OCI-LY1 (cell line): ENCODE measurements around the gene WNT9A.

Experiments
- H2AFZ ChIP-seq: fragments of 200-600 bp; sonication (generic), shearing (Covaris generic); 2 replicates; pipeline ENCODE4 v1.6.0; 2014; ENCODE audit warnings: antibody characterized with exemption, mild to moderate bottlenecking, low read length
- H3F3A ChIP-seq: fragments of 200-600 bp; sonication (generic), shearing (Covaris generic); 2 replicates; pipeline ENCODE4 v1.6.0; 2014; ENCODE audit warnings: mild to moderate bottlenecking, antibody characterized with exemption, low read length, moderate library complexity; ENCODE audit not compliant: insufficient read depth
- H3K27ac ChIP-seq: fragments of 200-600 bp; sonication (generic); 2 replicates; pipeline ENCODE4 v1.5.1; 2014; ENCODE audit warnings: low read length, mixed run types, mild to moderate bottlenecking, low read depth; ENCODE audit not compliant: poor library complexity, severe bottlenecking
- H3K27me3 ChIP-seq: fragments of 200-600 bp; sonication (generic); 2 replicates; pipeline ENCODE4 v1.6.0; 2014; ENCODE audit warnings: antibody characterized with exemption, mild to moderate bottlenecking, low read length, moderate library complexity; ENCODE audit not compliant: insufficient read depth
- H3K36me3 ChIP-seq: fragments of 200-600 bp; sonication (generic); 2 replicates; pipeline ENCODE4 v1.6.1; 2014; ENCODE audit warnings: mild to moderate bottlenecking, antibody characterized with exemption, low read length, moderate library complexity, mixed read lengths; ENCODE audit not compliant: insufficient read depth
- H3K4me1 ChIP-seq: fragments of 200-600 bp; sonication (generic); 2 replicates; pipeline ENCODE4 v1.5.1; 2014; ENCODE audit warnings: mild to moderate bottlenecking, low read length, moderate library complexity; ENCODE audit not compliant: insufficient read depth, severe bottlenecking
- H3K4me2 ChIP-seq: fragments of 200-600 bp; sonication (generic), shearing (Covaris generic); 2 replicates; pipeline ENCODE4 v1.6.1; 2014; ENCODE audit warnings: low read length
- H3K4me3 ChIP-seq: fragments of 200-600 bp; sonication (generic); 2 replicates; pipeline ENCODE4 v1.5.1; 2014; ENCODE audit warnings: low read length, low read depth, mild to moderate bottlenecking, mixed read lengths; ENCODE audit not compliant: poor library complexity, severe bottlenecking
- H3K79me2 ChIP-seq: fragments of 200-600 bp; shearing (Covaris generic); 2 replicates; pipeline ENCODE4 v1.6.1; 2016; ENCODE audit warnings: mixed run types, low read length, mixed read lengths; ENCODE audit not compliant: insufficient read depth
- H3K9ac ChIP-seq: fragments of 200-600 bp; sonication (generic), shearing (Covaris generic); 2 replicates; pipeline ENCODE4 v1.6.1; 2014; ENCODE audit warnings: mild to moderate bottlenecking, low read length, mixed read lengths
- H3K9me2 ChIP-seq: fragments of 200-600 bp; sonication (generic), shearing (Covaris generic); 2 replicates; pipeline ENCODE4 v1.6.1; 2014; ENCODE audit warnings: low read depth, mild to moderate bottlenecking, low read length, mixed read lengths
- H3K9me3 ChIP-seq: fragments of 200-600 bp; shearing (Covaris generic); 2 replicates; pipeline ENCODE4 v1.6.1; 2014; ENCODE audit warnings: low read length, mixed read lengths
- H4K20me1 ChIP-seq: fragments of 200-600 bp; sonication (generic), shearing (Covaris generic); 2 replicates; pipeline ENCODE4 v1.6.0; 2016; ENCODE audit warnings: mild to moderate bottlenecking, low read length; ENCODE audit not compliant: insufficient read depth
- CTCF ChIP-seq: fragments of 200-600 bp; sonication (generic), shearing (Covaris generic); IDR thresholded peaks from 2 replicates; pipeline ENCODE4 v1.5.1; 2017; ENCODE audit warnings: mild to moderate bottlenecking, antibody characterized with exemption, low read length, moderate library complexity, mixed read lengths
- EZH2 ChIP-seq: fragments of 200-600 bp; sonication (generic), shearing (Covaris generic); IDR thresholded peaks from 2 replicates; pipeline ENCODE4 v1.8.0; 2017; ENCODE audit warnings: borderline replicate concordance, mixed run types, mild to moderate bottlenecking, antibody characterized with exemption, low read length, moderate library complexity, mixed read lengths

Gene WNT9A

GRCh38 chr1:227961651-227962466, 14.1 kb upstream of the WNT9A start:
- Histone ChIP-seq H3K36me3 (no peaks in the 10 kb centered on the region), H3K4me2 (no peak overlapping the region)
- no peak for TF ChIP-seq EZH2
- no peak for TF ChIP-seq CTCF

GRCh38 chr1:227959325-227959860, 11.7 kb upstream of the WNT9A start:
- no peak overlapping the region for H2AFZ ChIP-seq
- H3K4me1 ChIP-seq = no peaks in the 10 kb centered on the region
- no peaks in the 10 kb centered on the region for H3F3A ChIP-seq
- H3K27me3 ChIP-seq = peaks cover 3% of the 10 kb centered on the region; the same call in 1 of the 2 replicates
- no peak overlapping the region for H3K27ac ChIP-seq
- no peak overlapping the region for H3K4me3 ChIP-seq
- H3K9ac ChIP-seq = no peak overlapping the region
- H3K4me2 ChIP-seq = no peak overlapping the region
- no peaks in the 10 kb centered on the region for H3K9me2 ChIP-seq
- H3K36me3 ChIP-seq = no peaks in the 10 kb centered on the region
- H3K9me3 ChIP-seq = no peaks in the 10 kb centered on the region
- TF ChIP-seq EZH2 (no peak), CTCF (no peak)
- H4K20me1 ChIP-seq = no peaks in the 10 kb centered on the region
- H3K79me2 ChIP-seq = no peaks in the 10 kb centered on the region

More at GRCh38 chr1:227961651-227962466, 14.1 kb upstream of the WNT9A start:
- H3K9me2 ChIP-seq = no peaks in the 10 kb centered on the region
- H3F3A ChIP-seq = no peaks in the 10 kb centered on the region
- no peak overlapping the region for H2AFZ ChIP-seq
- no peaks in the 10 kb centered on the region for H3K27me3 ChIP-seq
- no peak overlapping the region for H3K27ac ChIP-seq
- no peak overlapping the region for H3K4me3 ChIP-seq
- no peaks in the 10 kb centered on the region for H3K9me3 ChIP-seq
- no peak overlapping the region for H3K9ac ChIP-seq
- H3K79me2 ChIP-seq = no peaks in the 10 kb centered on the region
- H4K20me1 ChIP-seq = no peaks in the 10 kb centered on the region
- no peaks in the 10 kb centered on the region for H3K4me1 ChIP-seq

- Histone ChIP-seq H2AFZ (no peak overlapping the region), H3K79me2 (no peaks in the 10 kb centered on the region), H4K20me1 (no peaks in the 10 kb centered on the region), H3K36me3 (no peaks in the 10 kb centered on the region), H3K4me1 (no peaks in the 10 kb centered on the region), H3K27ac (no peak overlapping the region), H3K27me3 (peaks cover 7% of the 10 kb centered on the region; the same call in 1 of the 2 replicates), H3F3A (no peaks in the 10 kb centered on the region), H3K9me3 (no peaks in the 10 kb centered on the region), H3K4me2 (no peak overlapping the region), H3K9me2 (no peaks in the 10 kb centered on the region), H3K4me3 (no peak overlapping the region), H3K9ac (no peak overlapping the region)
- TF ChIP-seq CTCF (no peak), EZH2 (no peak)
Measured at GRCh38 chr1:227958617-227959324, 11.0 kb upstream of the WNT9A start.
